CD4-positive, alpha-beta T cell (primary cell): Measurements from ENCODE around the gene MICAL2. TPM values are rescaled to one million over a fixed set of nuclear protein-coding genes. Genes with fewer than 3 reads are reported as not detected.

Experiments used
- ATAC-seq: fragments of 200-7000 bp; cut with Tn5 transposase; one replicate; pipeline ENCODE4 v1.10.0; 2022; ENCODE audit warnings: mild to moderate bottlenecking; ENCODE audit not compliant: poor library complexity
- CTCF ChIA-PET: fragments of 350-600 bp; sonication (Branson Sonifier 250); formaldehyde crosslinking; loops from one replicate; lab custom pipeline; 2021; ENCODE audit warnings: antibody characterized with exemption, inconsistent platforms; lab: Charles Lee
- POLR2A ChIA-PET: fragments of 350-600 bp; sonication (Branson Sonifier 250); formaldehyde crosslinking; loops from one replicate; lab custom pipeline; 2021; ENCODE audit warnings: antibody characterized with exemption, inconsistent platforms; lab: Charles Lee
- DNase-seq, 14 experiments: peaks; one replicate each; pipeline ENCODE4 v3.0.0-alpha.2; 2013 to 2020; ENCODE audit warnings: mixed read lengths in 2 of 14
- H3K27ac ChIP-seq, 2 donors: one replicate each; pipeline versions ENCODE4 v1.5.1 to v1.7.0; 2013; ENCODE audit warnings: low read length in 2 of 2, low read depth in 1 of 2, mild to moderate bottlenecking in 1 of 2
- H3K27me3 ChIP-seq, 2 experiments: 1 replicate in 1 of 2; 2 replicates in 1 of 2; pipeline versions ENCODE4 v1.6.1 to v1.7.0; 2013; ENCODE audit warnings: low read length in 2 of 2, control low read depth in 1 of 2, mild to moderate bottlenecking in 1 of 2, moderate library complexity in 1 of 2; ENCODE audit not compliant: insufficient read depth in 2 of 2, control insufficient read depth in 1 of 2
- H3K36me3 ChIP-seq: one replicate; pipeline ENCODE4 v1.6.1; 2013; ENCODE audit warnings: low read length, control low read depth; ENCODE audit not compliant: insufficient read depth
- H3K4me1 ChIP-seq: one replicate; pipeline ENCODE4 v1.6.1; 2013; ENCODE audit warnings: low read length, control low read depth; ENCODE audit not compliant: insufficient read depth
- H3K4me3 ChIP-seq: one replicate; pipeline ENCODE4 v1.5.1; 2013; ENCODE audit warnings: mild to moderate bottlenecking, low read length, moderate library complexity
- H3K9me3 ChIP-seq, 2 experiments: 1 replicate in 1 of 2; 2 replicates in 1 of 2; pipeline versions ENCODE4 v1.6.1 to v1.7.0; 2013; ENCODE audit warnings: low read length in 2 of 2, mild to moderate bottlenecking in 2 of 2, control low read depth in 1 of 2, moderate library complexity in 1 of 2; ENCODE audit not compliant: control insufficient read depth in 1 of 2, insufficient read depth in 1 of 2
- H3K27ac Mint-ChIP-seq: one replicate; pipeline ENCODE4 v1.8.0; 2020; ENCODE audit warnings: mixed read lengths
- H3K27me3 Mint-ChIP-seq: one replicate; pipeline ENCODE4 v1.8.0; 2021; ENCODE audit warnings: mixed read lengths
- H3K36me3 Mint-ChIP-seq: one replicate; pipeline ENCODE4 v1.8.0; 2021; ENCODE audit warnings: low read depth, mixed read lengths
- H3K4me1 Mint-ChIP-seq: one replicate; pipeline ENCODE4 v1.8.0; 2021; ENCODE audit warnings: low read depth, mixed read lengths
- H3K4me3 Mint-ChIP-seq: one replicate; pipeline ENCODE4 v1.8.0; 2020; ENCODE audit warnings: mild to moderate bottlenecking, mixed read lengths
- H3K9me3 Mint-ChIP-seq: one replicate; pipeline ENCODE4 v1.8.0; 2020; ENCODE audit warnings: mixed read lengths
- intact Hi-C, 2 experiments: fragments of 100-400 bp; cut with DNase I in 1 of 2; cut with micrococcal nuclease in 1 of 2; formaldehyde crosslinking; loops; one replicate each; pipeline versions ENCODE4 v1.15.1 to v1.9.0; 2023 to 2025; cut with DNase I, micrococcal nuclease
- total RNA-seq, 174 experiments: library from RNA in 2 of 174; stranded (reverse) in 2 of 174; gene quantifications; one replicate each; pipeline ENCODE4 v1.2.3 and lab custom pipeline; 2021 to 2026
- TF ChIP-seq, protein P1 (sequence below): fragments of 200-600 bp; IDR thresholded peaks from one replicate; pipeline ENCODE4 v1.8.0; 2022; ENCODE audit warnings: antibody characterized with exemption, mild to moderate bottlenecking

The MICAL2 gene
- total RNA-seq, 2 experiments from 2014 or later = 12.8 to 14.1 TPM

DNA sequence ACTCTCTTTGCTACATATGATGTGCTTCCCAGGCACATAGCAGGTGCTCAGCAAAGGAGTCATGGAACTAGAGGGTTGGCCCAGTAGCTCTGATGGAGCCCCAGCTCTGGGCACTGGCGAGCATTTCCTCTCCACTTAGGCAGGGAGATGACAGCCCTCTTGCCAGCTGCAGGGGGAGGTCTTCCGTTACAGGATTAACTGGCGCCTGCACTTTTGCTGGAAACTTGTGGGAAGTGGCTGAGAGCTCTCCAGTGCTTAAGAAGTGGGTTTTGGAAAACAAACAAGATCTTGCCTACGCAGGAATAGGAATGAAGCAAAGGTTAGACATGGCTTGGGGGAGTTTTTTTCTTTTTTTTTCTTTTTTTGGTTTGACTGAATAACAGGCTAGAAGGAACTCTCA lies 75.5 kb downstream of the MICAL2 start:
- Mint-ChIP-seq H3K36me3 (no peaks in the 10 kb centered on the region), H3K27ac (no peak overlapping the region), H3K4me3 (no peak overlapping the region), H3K9me3 (no peaks in the 10 kb centered on the region), H3K27me3 (no peaks in the 10 kb centered on the region), H3K4me1 (peaks cover 30% of the 10 kb centered on the region)
- H3K27ac ChIP-seq = no peak overlapping the region
- POLR2A ChIA-PET = interaction anchor here (1.0 kb wide), 1 partner anchor 38 kb away, joined by 3 read pairs; no protein-coding TSS in a partner anchor
- H3K36me3 ChIP-seq = no peaks in the 10 kb centered on the region
- no peak overlapping the region for H3K4me3 ChIP-seq
- TF ChIP-seq, protein P1, sequence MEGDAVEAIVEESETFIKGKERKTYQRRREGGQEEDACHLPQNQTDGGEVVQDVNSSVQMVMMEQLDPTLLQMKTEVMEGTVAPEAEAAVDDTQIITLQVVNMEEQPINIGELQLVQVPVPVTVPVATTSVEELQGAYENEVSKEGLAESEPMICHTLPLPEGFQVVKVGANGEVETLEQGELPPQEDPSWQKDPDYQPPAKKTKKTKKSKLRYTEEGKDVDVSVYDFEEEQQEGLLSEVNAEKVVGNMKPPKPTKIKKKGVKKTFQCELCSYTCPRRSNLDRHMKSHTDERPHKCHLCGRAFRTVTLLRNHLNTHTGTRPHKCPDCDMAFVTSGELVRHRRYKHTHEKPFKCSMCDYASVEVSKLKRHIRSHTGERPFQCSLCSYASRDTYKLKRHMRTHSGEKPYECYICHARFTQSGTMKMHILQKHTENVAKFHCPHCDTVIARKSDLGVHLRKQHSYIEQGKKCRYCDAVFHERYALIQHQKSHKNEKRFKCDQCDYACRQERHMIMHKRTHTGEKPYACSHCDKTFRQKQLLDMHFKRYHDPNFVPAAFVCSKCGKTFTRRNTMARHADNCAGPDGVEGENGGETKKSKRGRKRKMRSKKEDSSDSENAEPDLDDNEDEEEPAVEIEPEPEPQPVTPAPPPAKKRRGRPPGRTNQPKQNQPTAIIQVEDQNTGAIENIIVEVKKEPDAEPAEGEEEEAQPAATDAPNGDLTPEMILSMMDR = no peak
- CTCF ChIA-PET = no interaction called here
- H3K4me1 ChIP-seq = peaks cover 21% of the 10 kb centered on the region
- no peaks in the 10 kb centered on the region for H3K9me3 ChIP-seq
- no peaks in the 10 kb centered on the region for H3K27me3 ChIP-seq
- intact Hi-C loops = no loop called here
- no peak for DNase-seq
- ATAC-seq = no peak

DNA sequence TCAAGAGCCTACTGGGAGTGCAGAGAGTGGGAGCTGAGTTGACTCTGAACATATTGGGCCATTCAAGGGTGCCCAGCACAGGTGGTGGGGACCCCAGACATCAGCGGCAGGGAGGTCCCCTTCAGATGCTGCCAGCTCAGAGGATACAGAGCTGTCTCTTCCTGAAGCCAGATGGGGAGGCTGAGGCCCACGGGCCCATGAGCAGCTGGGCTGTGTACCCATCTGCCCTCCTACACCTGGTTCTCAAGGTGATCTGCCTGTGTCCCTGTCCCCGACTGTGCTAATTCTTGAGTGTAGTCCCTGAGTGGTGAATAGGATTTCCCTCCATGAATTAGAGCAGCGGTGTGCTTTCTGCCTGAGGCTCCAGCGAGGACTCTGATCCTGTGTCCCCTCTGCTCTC lies 76.3 kb downstream of the MICAL2 start:
- Mint-ChIP-seq H3K27me3 (no peaks in the 10 kb centered on the region), H3K9me3 (no peaks in the 10 kb centered on the region), H3K36me3 (no peaks in the 10 kb centered on the region), H3K4me3 (no peak overlapping the region), H3K4me1 (peaks cover 31% of the 10 kb centered on the region), H3K27ac (no peak overlapping the region)
- intact Hi-C loops = no loop called here
- Histone ChIP-seq H3K36me3 (no peaks in the 10 kb centered on the region), H3K27me3 (no peaks in the 10 kb centered on the region), H3K9me3 (no peaks in the 10 kb centered on the region), H3K27ac (no peak overlapping the region), H3K4me1 (peaks cover 21% of the 10 kb centered on the region), H3K4me3 (no peak overlapping the region)
- DNase-seq (no peak), ATAC-seq (no peak)
- CTCF ChIA-PET = no interaction called here
- POLR2A ChIA-PET = interaction anchor here (1.0 kb wide), 1 partner anchor 37 kb away, joined by 3 read pairs; no protein-coding TSS in a partner anchor
- TF ChIP-seq, protein P1 = no peak

DNA sequence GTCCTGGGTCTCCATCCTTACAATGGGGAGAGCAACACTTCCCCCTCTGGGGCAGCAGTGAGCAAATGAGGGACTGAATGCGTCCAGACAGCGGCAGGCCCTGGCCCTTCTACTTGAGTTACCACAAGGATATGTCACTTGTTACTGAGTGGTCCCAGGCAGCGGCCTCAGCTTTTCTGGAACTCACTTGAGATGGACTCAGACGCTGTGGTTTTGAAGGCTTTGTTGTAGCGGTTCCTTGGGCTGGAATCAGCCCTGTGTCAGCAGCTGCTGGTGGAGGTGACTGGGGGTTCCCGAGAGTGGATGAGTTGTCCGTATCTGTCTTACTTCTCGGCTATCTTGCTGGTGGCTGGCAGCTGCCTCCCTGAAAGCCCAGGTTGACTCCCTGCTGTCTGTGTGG lies 77.0 kb downstream of the MICAL2 start:
- peaks cover 31% of the 10 kb centered on the region for H3K4me1 Mint-ChIP-seq
- ATAC-seq (no peak), DNase-seq (peak in 2 of 14 experiments; percentile 31 to 39)
- peaks cover 21% of the 10 kb centered on the region for H3K4me1 ChIP-seq
- TF ChIP-seq, protein P1 = no peak
- POLR2A ChIA-PET = interaction anchor here (1.0 kb wide), 1 partner anchor 37 kb away, joined by 5 read pairs; no protein-coding TSS in a partner anchor
- H3K27ac Mint-ChIP-seq = no peak overlapping the region
- H3K36me3 ChIP-seq = no peaks in the 10 kb centered on the region
- no peaks in the 10 kb centered on the region for H3K27me3 Mint-ChIP-seq
- no peaks in the 10 kb centered on the region for H3K9me3 Mint-ChIP-seq
- H3K4me3 Mint-ChIP-seq = no peak overlapping the region
- CTCF ChIA-PET = no interaction called here
- no peak overlapping the region for H3K4me3 ChIP-seq
- H3K27me3 ChIP-seq = no peaks in the 10 kb centered on the region
- intact Hi-C loops = no loop called here
- no peaks in the 10 kb centered on the region for H3K9me3 ChIP-seq
- no peaks in the 10 kb centered on the region for H3K36me3 Mint-ChIP-seq
- H3K27ac ChIP-seq = no peak overlapping the region
